Liver (tissue), 3 donors: Measurements from ENCODE around the gene ELP5.

Experiments
- CTCF ChIP-seq: fragments of 150-350 bp; IDR thresholded peaks from 2 replicates; pipeline ENCODE4 v1.5.1; 2017; ENCODE audit warnings: improper control_type of control experiment, low read depth, low read length; ENCODE audit not compliant: missing input control
- FOXA1 ChIP-seq: IDR thresholded peaks from 2 replicates; pipeline ENCODE4 v1.6.1; 2016; ENCODE audit warnings: antibody characterized with exemption
- HNF4A ChIP-seq, 2 donors: conservative IDR thresholded peaks; 2 replicates each; pipeline ENCODE4 v1.6.1; 2016; ENCODE audit warnings: antibody characterized with exemption in 2 of 2, mild to moderate bottlenecking in 2 of 2
- HNF4G ChIP-seq: IDR thresholded peaks from 2 replicates; pipeline ENCODE4 v1.6.1; 2016; ENCODE audit warnings: antibody characterized with exemption
- JUND ChIP-seq, 2 donors: IDR thresholded peaks; 2 replicates each; pipeline ENCODE4 v1.6.1; 2016; ENCODE audit warnings: antibody characterized with exemption in 2 of 2
- RAD21 ChIP-seq, 2 donors: IDR thresholded peaks; 2 replicates each; pipeline ENCODE4 v1.6.1; 2016; ENCODE audit warnings: antibody characterized with exemption in 2 of 2, mild to moderate bottlenecking in 2 of 2
- REST ChIP-seq: IDR thresholded peaks from 2 replicates; pipeline ENCODE4 v1.6.1; 2016; ENCODE audit warnings: antibody characterized with exemption, mild to moderate bottlenecking
- TAF1 ChIP-seq: conservative IDR thresholded peaks from 2 replicates; pipeline ENCODE4 v1.6.1; 2016; ENCODE audit warnings: antibody characterized with exemption, mild to moderate bottlenecking
- ZBTB33 ChIP-seq: IDR thresholded peaks from 2 replicates; pipeline ENCODE4 v1.6.1; 2016; ENCODE audit warnings: antibody characterized with exemption
- donor health status: healthy.
- donor health status: healthy.

GRCh38 chr17:7241783-7242716 lies 10.0 kb upstream of the ELP5 start, which contains the start of gene GABARAP:
- TF ChIP-seq CTCF (no peak), TAF1 (no peak), REST (peak; percentile 8), JUND (IDR thresholded peaks at IDR 0.05) (no peak), HNF4G (no peak), HNF4A (conservative IDR thresholded peaks at IDR 0.05) (peak in 1 of 2 donors; percentile 7), RAD21 (IDR thresholded peaks at IDR 0.05) (no peak), ZBTB33 (no peak), FOXA1 (no peak)
